Stomach (tissue), 9 donors: ENCODE data around the gene LSR. TPM values are rescaled to one million over a fixed set of nuclear protein-coding genes. Genes with fewer than 3 reads are reported as not detected.

ENCODE experiments used
- DNase-seq, 2 donors: peaks; one replicate each; pipeline versions ENCODE4 v3.0.0 to v3.0.0-alpha.2; 2013 to 2019
- H3K27ac ChIP-seq, 5 donors: fragments of 200-600 bp in 4 of 5; sonication (generic) in 4 of 5; one replicate each; pipeline ENCODE4 v1.5.1; 2013 to 2019; ENCODE audit warnings: mild to moderate bottlenecking in 1 of 5, moderate library complexity in 1 of 5
- H3K27me3 ChIP-seq, 3 donors: fragments of 200-600 bp; sonication (generic); one replicate each; pipeline ENCODE4 v1.5.1; 2017 to 2019; ENCODE audit warnings: mixed run types in 1 of 3
- H3K36me3 ChIP-seq, 4 donors: fragments of 200-600 bp; sonication (generic); 1 replicate in 3 of 4; 2 replicates in 1 of 4; pipeline ENCODE4 v1.5.1; 2016 to 2019
- H3K4me1 ChIP-seq, 4 donors: fragments of 200-600 bp; sonication (generic); one replicate each; pipeline ENCODE4 v1.5.1; 2016 to 2019
- H3K4me3 ChIP-seq, 4 donors: fragments of 200-600 bp; sonication (generic) in 3 of 4; one replicate each; pipeline ENCODE4 v1.5.1; 2016 to 2019; ENCODE audit warnings: mild to moderate bottlenecking in 1 of 4
- H3K9me3 ChIP-seq, 4 donors: fragments of 200-600 bp; sonication (generic); one replicate each; pipeline ENCODE4 v1.5.1; 2016 to 2019
- CTCF ChIP-seq, 7 experiments: fragments of 450-650 bp in 4 of 7; fragments of 200-600 bp in 3 of 7; sonication (generic) in 3 of 7; IDR thresholded peaks; one replicate each; pipeline ENCODE4 v1.5.1; 2016 to 2019; ENCODE audit warnings: antibody characterized with exemption in 7 of 7, control low read depth in 2 of 7, mild to moderate bottlenecking in 1 of 7
- EP300 ChIP-seq: sonication (generic); formaldehyde crosslinking; IDR thresholded peaks from one replicate; pipeline ENCODE4 v1.6.1; 2017; ENCODE audit warnings: antibody characterized with exemption
- POLR2A ChIP-seq, 4 donors: fragments of 450-650 bp; IDR thresholded peaks; one replicate each; pipeline ENCODE4 v1.6.1; 2016; ENCODE audit warnings: antibody characterized with exemption in 4 of 4, control low read depth in 2 of 4, mild to moderate bottlenecking in 1 of 4, moderate library complexity in 1 of 4
- POLR2AphosphoS5 ChIP-seq, 3 donors: sonication (generic); formaldehyde crosslinking; IDR thresholded peaks; one replicate each; pipeline ENCODE4 v1.6.1; 2016; ENCODE audit warnings: antibody characterized with exemption in 3 of 3
- WGBS, 5 donors: extraction: QIAGEN DNeasy Blood & Tissue Kit in 3 of 5; methylation state at CpG; one replicate each; pipeline versions ENCODE4 v1.1.5 to v1.1.7; 2013 to 2018; 5-methylcytosine and 5-hydroxymethylcytosine counted together
- intact Hi-C: fragments of 100-400 bp; cut with DNase I; formaldehyde crosslinking; loops from one replicate; pipeline ENCODE4 v1.15.1; 2023; ENCODE audit warnings: low total_unique reads
- polyA plus RNA-seq, 3 donors: library from polyadenylated mRNA; stranded (reverse); fragments of 200-250 nt; gene quantifications; one replicate each; pipeline ENCODE4 v1.2.3, GENCODE V29; 2013
- total RNA-seq, 5 donors: library from RNA; depleted of rRNA; stranded (reverse); fragments of >200 nt; gene quantifications; one replicate each; pipeline versions ENCODE4 v1.1.0 to v1.2.3, GENCODE V29; 2014 to 2016
- donor health status: healthy with polysubstance abuse.
- donor health status: Bipolar disorder and iron deficiency.
- donor health status: healthy.

Gene LSR
- total and polyA plus RNA-seq, 8 donors = 17.9 to 174 (median 78.6) TPM

GRCh38 chr19:35261356-35262100, 12.7 kb downstream of the LSR start:
- intact Hi-C loops = loop anchor here (10.0 kb wide), 1 partner anchor 117 kb away; the partner anchor contains the start of gene FXYD7
- WGBS, 5 donors = 46 to 70% (median 61%) methylated on average over 10 to 12 of the region's 12 CpGs
- Histone ChIP-seq H3K36me3 (peaks cover 0 to 62% (median 23%) of the 10 kb centered on the region in 4 donors), H3K4me3 (no peak overlapping the region), H3K9me3 (no peaks in the 10 kb centered on the region), H3K27me3 (peaks cover 0 to 5% (median 0%) of the 10 kb centered on the region in 3 donors), H3K27ac (peak overlapping the region in 4 of 5 donors; percentile 7 to 18 (median 17)), H3K4me1 (peaks cover 11 to 69% (median 51%) of the 10 kb centered on the region in 4 donors)
- TF ChIP-seq POLR2A (IDR thresholded peaks at IDR 0.05) = no peak
- no peak for TF ChIP-seq EP300
- TF ChIP-seq POLR2AphosphoS5 (IDR thresholded peaks at IDR 0.05) = no peak
- TF ChIP-seq CTCF (IDR thresholded peaks at IDR 0.05) = no peak
- DNase-seq = peak in 1 of 2 donors; percentile 17

- intact Hi-C loops = loop anchor here (10.0 kb wide), 1 partner anchor 117 kb away; the partner anchor contains the start of gene FXYD7
These were observed 13.4 kb downstream of the LSR start for GRCh38 chr19:35262101-35262761.

GRCh38 chr19:35264268-35265125, 15.7 kb downstream of the LSR start:
- Histone ChIP-seq H3K36me3 (peaks cover 0 to 58% (median 19%) of the 10 kb centered on the region in 4 donors), H3K4me3 (no peak overlapping the region), H3K4me1 (peaks cover 18 to 66% (median 49%) of the 10 kb centered on the region in 4 donors), H3K27ac (peak overlapping the region in 4 of 5 donors; percentile 34 to 96 (median 66)), H3K9me3 (no peaks in the 10 kb centered on the region), H3K27me3 (no peaks in the 10 kb centered on the region)
- 59 to 72% (median 66%) methylated on average over 6 to 7 of the region's 7 CpGs for WGBS, 5 donors
- intact Hi-C loops = loop anchor here (10.0 kb wide), 1 partner anchor 120 kb away; the partner anchor contains the start of gene FXYD7
- peak in 1 of 2 donors; percentile 20 for DNase-seq
- TF ChIP-seq CTCF (IDR thresholded peaks at IDR 0.05) (no peak), EP300 (no peak), POLR2AphosphoS5 (IDR thresholded peaks at IDR 0.05) (no peak), POLR2A (IDR thresholded peaks at IDR 0.05) (no peak)

More at GRCh38 chr19:35262101-35262761, 13.4 kb downstream of the LSR start:
- peaks cover 18 to 69% (median 52%) of the 10 kb centered on the region in 4 donors for H3K4me1 ChIP-seq
- DNase-seq = peak in 1 of 2 donors; percentile 63
- H3K27me3 ChIP-seq = no peaks in the 10 kb centered on the region
- H3K36me3 ChIP-seq = peaks cover 0 to 63% (median 24%) of the 10 kb centered on the region in 4 donors
- H3K4me3 ChIP-seq = no peak overlapping the region
- WGBS, 5 donors = 45 to 70% (median 57%) methylated on average over 13 to 17 of the region's 17 CpGs
- no peak for TF ChIP-seq POLR2AphosphoS5 (IDR thresholded peaks at IDR 0.05)
- no peak for TF ChIP-seq CTCF (IDR thresholded peaks at IDR 0.05)
- TF ChIP-seq POLR2A (IDR thresholded peaks at IDR 0.05) = no peak
- TF ChIP-seq EP300 = no peak
- H3K9me3 ChIP-seq = no peaks in the 10 kb centered on the region
- H3K27ac ChIP-seq = peak overlapping the region in 3 of 5 donors; percentile 7 to 27 (median 16)
